Measurements from ENCODE around the gene ABTB2.

DNA sequence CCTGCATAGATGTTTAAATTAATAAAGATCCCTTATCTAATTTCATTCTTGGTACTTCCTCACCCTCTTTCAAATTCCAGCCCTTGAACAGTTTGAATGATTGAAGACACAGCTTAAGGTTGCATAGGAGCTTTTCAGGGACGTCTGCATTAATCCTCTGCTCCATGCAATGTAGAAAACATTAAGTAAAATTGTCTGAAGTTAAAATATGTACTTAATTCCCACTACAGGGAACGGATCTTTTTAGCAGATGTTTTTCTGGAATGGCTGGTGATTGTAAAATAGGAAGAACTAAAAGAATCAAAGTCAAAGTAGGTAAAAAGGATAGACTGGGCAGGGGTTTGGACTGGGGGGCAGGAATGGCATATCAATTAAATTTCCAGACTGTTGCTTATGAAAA lies 58.9 kb downstream of the ABTB2 start:
- TF ChIP-seq CTCF (IDR thresholded peaks at IDR 0.05; ENCODE audit: insufficient read depth, low read length) = no peak
- TF ChIP-seq REST (IDR thresholded peaks at IDR 0.05; ENCODE audit: insufficient replicate concordance, low read depth) = no peak
